DMS 273 (cell line): ENCODE data around the gene MMP24.

Experiments
- DNase-seq: peaks from one replicate; lab custom pipeline; 2025; ENCODE audit not compliant: unreplicated experiment; lab: John Stamatoyannopoulos, UW

The MMP24 gene

DNA sequence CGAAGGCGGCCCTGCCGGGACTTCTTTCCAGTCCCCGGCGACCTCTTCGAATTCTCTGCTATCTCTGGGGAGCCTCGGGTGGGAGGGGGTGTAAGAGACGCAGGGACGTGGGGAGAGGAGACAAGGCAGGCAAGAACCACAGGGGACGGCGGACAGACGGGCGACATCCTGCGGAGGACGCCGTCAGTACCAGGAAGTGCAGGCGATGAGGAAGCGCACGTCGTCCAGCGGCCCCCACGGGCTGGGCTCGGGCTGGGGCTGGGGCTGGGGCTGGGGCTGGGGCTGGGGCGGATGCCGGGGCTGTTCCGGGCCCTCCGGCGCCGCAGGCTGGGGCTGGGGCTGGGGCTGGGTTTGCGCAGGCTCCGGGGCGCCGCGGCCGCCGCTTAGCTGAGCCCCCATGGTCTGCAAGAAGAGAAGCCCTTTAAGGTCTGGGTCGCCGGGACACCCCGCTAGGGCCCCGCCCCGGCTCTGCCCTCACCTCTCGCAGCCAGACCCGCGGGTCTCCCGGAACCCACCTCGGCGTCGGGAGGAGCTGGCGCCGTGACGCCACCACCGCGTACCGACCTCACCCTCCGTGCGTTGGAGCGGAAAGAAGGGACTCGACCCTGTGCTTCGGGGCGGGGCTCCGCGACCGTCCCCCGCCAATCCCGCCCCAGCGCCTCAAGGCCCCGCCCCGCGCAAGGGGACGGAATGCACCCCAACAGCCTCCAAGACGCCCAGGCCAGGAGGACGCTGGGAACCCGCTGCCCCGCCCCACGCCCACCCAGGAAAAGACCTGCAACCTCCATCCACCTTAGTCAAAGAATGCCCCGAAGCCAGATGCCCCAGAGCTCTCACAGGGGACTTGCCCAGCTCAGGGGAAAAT is 51.3 kb downstream of the MMP24 start, which contains the start of gene MMP24OS:
Gene MMP24OS, minus strand, starts transcription at position 592 of the 865 bp plus-strand sequence. Its CDS starts 193 bp downstream, at position 399.
- DNase-seq: peak; percentile 92

DNA sequence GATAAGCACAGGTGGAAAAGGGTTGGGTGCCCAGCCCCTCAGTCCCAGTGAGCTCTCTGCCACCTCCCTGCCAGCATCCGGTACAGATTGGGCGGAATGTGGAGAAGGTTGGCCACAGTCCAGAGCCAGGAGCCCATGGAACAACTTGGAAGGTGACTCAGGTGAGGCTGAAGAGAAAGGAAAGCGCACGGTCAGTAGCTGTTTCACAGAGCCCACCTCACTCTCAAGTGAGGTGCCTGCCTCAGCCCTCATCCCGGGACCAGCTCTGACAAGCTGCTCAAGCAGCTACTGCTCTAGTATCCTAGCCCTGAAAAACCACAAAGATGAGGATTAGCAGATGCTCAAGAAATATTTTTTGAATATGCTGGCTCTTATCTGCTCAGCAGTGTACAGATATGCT is 52.5 kb downstream of the MMP24 start:
- no peak for DNase-seq

DNA sequence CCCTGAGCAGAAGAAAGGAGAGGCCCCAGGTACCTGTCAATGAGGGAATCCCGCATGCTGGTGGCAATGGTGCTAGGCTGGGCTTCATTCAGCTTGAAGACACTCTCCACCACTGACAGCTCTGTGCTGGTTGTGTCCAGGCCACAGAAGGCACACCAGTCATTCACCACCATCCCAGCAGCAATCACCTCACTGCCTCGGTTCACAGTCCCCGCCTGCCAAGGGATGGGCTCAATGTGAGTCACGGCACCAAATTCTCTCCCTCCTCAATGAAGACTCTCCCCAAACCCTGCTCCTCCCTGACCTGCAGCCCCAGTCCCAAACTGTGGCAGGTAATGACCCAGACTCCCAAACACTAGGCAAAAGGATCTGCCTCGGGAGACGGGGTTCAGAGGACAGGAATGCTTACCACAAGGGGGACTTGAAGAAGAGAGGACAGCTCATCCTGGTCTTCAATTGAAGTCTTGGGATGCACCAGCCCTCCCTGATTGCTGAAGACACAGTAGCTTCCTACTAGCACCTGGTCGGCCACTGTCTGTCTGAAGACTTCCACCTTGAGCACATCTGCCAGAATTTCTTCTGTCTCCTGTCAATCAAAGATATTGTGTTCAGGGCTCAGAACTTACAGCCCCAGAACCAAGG is 53.2 kb downstream of the MMP24 start:
- DNase-seq: no peak

DNA sequence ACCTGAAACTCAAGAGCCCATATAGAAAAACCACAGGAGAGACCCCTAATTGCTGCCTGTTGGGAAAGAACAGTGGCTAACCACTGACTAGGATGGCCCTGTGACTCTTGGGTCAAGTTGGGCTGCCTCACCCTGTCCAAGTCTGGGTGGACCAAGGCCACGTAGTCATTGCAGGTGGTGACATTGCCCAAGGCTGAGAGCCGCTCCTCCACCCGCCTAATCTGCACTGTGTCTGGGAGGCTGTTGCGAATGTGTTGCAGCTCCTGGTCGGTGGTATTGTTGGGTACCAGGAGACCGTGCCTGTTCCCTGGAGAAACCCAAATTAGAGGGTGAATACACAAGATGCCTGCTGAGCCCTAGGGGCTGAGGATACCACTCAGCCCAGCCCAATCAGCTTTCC is 54.0 kb downstream of the MMP24 start:
- no peak for DNase-seq

DNA sequence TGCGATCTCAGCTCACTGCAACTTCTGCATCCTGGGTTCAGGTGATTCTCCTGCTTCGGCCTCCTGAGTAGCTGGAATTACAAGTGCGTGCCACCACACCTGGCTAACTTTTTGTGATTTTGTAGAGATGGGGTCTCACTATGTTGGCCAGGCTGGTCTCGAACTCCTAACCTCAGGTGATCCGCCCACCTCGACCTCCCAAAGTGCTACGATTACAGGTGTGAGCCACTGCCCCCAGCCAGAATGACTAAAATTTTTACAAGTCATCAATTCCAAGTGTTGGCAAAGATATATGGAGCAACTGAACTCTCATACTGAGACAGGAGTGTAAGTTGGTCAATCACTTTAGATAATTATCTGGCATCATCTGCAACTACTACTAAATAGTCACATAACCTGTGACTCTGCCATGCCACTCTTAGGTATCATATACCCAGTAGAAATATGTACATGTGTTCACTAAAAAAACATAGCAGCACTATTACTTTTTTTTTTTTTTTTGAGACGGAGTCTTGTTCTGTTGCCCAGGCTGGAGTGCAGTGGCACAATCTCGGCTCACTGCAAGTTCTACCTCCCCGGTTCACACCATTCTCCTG is 55.1 kb downstream of the MMP24 start:
- no peak for DNase-seq

DNA sequence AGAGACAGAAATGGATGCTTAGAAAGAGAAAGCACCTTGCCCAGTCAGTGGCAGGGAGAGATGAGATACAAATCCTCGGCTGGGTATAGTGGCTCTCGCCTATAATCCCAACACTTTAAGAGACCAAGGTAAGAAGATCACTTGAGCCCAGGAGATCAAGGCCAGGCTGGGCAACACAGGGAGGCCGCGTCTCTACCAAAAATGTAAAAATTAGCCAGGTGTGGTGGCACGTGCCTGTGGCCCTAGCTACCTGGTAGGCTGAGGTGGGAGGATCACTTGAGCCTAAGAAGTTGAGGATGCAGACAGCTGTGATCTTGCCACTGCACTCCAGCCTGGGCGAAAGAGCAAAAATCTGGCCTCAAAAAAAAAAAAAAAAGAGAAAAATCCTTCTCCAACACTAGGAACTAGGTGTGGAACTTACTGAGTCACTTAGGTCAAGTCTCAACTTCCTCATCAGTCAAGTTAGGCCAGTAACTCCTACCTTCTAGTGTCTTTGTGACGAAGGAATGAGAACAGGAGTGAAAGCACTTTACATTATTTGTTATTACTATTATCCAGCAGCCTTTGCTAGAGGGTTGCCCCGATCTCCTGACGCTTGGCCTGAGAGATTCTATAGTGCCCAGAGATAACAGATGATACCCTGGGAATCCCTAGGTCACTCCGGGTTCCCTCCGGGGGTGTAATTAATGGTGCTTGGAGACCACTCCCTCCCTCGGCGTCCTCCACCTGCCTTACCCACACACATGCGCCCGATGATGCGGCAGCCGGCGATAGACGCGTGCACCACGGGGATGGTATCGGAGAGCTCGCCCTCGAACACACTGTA is 57.2 kb downstream of the MMP24 start:
- DNase-seq: peak; percentile 58

DNA sequence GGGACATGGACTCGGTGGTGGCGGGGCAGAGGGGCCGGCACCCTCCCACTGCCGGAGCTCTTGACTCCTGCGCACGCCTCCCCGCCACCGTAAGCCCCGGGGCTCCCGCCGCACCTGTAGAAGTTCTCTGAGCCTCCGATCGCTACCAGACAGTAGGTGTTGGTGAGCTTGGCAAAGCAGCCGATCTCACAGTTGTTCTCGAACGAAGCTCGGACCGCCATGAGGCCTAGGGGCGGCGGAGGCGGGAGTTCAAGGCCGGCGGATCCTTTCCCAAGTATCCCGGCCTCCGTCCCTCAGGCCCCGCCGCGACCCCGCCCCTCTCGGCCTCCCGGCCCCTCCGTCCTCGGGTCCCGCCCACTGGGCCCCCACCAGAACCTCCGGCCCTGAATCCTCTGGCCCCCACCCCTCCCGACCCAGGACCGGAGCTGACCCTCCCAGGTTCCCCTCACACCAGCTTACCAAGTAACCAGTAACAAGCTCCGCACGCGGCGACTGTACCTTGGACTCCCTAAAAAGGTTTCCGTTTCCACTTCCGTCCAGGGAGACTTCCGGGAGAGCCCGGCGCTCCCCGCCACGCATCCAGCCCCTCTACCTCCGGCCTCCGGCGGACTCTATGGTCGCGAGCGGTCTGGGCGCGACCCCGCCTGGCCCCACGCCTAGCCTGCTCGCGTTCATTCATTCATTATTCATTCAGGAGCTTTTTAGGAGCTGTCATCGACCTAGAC is 57.9 kb downstream of the MMP24 start, which contains the start of gene EIF6:
Gene EIF6, minus strand, starts transcription at position 506 of the 725 bp plus-strand sequence. Its CDS starts 285 bp downstream, at position 221.
- DNase-seq: peak; percentile 97

DNA sequence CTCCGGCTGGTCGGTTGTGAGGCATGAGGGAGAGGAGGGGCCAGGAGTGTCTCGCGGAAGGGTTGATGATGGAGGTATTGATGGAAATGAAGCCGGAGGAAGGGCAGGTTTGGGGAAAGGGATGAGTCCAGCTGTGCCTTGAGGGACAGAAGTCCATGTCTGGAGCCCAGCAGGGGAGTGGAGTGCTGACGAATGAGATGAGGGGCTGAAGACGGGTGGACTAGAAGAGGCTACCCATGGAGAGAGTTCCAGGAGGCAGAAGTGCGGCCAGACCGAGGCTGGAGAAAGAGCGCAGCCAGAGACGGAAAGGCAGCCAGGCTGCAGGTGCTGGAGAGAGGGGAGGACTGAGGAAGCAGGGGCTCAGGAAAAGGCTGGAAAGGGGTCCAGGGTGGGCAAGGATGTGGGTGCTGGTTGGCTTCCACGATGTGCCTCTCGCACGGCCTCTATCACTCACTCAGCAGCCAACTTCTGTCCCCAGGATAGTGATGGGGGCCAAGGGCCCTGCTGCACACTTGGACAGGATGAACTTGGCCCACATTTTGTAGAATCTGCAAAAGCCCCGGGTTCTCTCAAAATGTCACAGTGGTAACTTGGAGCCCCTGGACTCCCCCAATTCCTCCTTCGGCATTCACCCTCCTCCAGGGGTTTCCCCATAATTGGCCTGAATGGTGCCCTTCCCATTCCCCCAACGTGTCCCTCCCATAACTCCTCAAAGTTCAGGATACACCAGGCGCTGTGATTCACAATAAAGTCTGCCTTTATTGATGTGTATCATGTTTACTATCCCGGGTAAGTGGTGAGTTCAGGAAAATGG is 58.7 kb downstream of the MMP24 start:
- DNase-seq: no peak

DNA sequence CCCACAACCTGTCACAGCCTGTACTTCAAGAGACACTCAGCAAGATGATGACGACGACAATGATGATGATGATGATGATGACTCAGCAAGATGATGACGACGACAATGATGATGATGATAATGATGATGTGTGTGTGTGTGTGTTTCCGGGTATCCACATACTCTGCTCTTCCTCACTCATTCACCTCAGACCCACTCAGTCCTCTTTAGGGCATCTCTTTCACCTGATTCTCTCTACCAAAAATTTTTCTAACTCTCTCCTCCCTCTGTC is 59.3 kb downstream of the MMP24 start:
- DNase-seq: no peak

DNA sequence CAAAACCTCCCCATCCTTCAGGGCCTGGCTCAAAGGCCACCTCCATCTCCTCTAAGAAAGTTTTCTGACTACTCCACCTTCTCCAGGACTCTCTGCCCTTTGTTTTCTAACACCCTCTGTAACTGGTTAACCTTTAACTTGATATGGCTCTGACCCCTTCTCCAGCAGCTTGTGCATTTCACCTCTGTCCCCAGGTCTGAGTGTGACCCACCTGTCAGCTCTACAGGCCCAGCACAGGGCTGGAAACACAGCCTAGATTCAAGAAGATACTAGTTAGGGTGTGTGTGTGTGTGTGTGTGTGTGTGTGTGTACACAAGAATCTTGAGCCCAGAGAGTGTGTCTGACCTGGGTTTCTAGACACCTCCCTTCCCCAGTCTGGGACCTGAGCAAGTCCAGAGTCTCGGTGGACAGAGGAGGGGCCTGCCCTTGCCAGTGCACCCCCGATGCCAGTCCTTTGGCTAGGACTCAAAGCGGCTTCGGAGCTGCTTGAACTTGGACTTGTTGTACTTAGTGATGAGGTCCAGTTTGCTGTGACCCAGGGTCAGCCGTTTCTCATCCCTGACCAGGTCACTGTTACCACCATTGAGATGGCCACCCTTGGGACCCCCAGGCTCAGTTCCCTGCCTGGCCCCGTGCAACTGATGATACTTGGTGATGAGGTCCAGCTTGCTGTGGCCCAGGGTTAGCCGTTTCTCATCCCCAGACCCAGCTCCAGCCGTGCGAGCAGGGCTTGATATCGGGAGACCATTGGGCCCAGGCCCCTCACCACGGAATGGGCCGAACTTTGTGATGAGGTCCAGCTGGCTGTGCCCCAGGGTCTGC is 59.8 kb downstream of the MMP24 start:
- no peak for DNase-seq

DNA sequence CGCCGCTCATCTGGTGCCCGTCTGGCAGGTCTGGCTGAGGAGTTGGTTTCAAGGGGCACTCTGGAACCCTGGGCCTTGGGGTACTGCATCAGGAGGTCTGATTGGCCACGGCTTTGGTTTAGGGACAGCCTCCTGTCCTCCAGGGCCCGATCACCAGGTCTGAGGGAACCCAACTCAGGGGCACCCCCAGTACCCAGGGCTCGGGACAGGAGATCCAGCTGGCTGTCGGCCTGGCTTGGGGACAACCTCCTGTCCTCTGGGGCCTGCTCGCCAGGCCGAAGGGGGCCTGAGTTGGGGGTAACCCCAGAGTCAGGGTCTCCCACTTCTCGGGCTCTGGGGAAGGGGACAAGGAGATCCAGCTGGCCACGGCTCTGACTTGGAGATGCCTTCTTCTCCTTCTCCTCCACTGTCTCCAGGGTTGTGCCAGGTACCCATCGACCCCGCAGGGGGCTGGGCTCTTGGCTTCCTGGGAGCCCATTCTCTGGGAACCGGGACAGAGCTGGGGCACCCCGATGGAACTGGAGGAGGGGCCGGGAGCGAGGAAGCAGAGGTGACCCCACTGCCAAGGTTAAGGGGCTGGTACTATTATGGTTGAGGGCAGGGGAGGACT is 60.5 kb downstream of the MMP24 start:
- no peak for DNase-seq

DNA sequence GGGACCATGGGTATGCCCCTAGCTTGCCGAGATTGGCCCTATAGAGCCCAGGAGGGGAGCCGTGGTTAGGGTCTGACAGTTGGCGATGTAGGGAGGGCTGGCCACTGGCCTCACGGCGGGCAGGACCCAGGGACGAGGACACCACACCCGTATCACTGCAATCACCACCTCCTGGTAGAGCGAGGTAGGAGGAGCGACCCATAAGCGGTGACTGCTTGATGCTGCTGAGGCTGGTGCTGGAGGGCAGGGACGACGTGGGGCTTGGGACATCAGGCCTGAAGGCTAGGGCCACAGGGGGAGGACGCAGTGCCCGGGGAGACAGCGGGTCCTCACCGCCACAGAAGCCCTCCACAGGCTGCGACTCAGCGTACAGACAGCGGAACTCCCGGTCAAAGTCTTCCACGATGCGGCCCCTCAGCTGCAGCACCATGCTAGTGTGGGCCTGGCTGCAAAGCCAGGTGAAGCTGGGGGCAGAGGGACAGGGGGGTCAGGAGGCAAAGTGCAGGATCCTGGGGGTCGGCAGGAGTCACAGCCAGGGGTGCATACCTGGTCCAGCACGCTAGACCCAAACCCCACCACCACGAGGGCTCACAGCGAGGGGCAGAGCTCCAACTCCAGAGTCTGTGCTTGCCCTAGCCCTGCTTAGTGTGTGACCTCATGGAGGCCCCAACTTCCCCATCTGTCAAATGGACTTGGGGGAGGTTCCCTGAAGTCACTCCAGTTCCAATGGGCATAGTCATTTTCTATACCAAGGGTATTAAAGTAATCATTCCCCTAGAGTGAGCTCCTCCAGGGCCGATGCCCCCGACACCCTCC is 61.2 kb downstream of the MMP24 start:
- no peak for DNase-seq

DNA sequence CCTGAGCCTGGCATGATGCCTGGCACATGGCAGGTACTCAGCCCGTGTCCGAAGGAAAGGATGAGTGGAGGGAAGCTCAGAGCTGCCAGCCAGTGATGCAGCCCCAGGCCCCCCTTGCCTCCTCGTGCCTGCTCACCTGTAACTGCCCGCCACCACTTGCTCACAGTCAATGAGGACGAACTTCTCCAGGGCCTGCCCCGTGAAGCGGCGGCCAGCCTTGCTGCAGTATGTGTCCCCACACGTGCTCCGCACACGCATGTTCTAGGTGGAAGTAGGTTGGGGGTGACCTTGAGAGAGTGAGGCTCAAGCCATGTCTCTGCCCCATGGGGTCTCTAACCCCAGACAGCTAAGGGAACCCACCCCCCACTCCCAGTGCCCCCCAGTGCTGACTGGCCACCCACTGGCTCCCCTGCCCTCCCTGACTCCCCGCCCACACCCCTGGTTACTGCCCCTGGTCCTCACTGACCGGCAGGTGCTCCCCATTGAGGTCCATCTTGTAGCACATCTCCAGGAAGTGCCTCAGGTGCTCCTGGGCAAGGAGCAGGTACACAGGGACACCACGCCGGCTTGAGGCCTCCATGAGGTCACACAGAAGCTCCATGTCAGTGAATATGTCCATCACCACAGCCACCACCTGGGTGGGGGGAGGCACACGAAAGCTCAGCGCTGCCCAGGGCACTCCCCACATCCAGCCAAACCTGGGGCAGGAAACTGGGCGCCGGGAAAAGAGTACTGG is 62.0 kb downstream of the MMP24 start:
- no peak for DNase-seq

DNA sequence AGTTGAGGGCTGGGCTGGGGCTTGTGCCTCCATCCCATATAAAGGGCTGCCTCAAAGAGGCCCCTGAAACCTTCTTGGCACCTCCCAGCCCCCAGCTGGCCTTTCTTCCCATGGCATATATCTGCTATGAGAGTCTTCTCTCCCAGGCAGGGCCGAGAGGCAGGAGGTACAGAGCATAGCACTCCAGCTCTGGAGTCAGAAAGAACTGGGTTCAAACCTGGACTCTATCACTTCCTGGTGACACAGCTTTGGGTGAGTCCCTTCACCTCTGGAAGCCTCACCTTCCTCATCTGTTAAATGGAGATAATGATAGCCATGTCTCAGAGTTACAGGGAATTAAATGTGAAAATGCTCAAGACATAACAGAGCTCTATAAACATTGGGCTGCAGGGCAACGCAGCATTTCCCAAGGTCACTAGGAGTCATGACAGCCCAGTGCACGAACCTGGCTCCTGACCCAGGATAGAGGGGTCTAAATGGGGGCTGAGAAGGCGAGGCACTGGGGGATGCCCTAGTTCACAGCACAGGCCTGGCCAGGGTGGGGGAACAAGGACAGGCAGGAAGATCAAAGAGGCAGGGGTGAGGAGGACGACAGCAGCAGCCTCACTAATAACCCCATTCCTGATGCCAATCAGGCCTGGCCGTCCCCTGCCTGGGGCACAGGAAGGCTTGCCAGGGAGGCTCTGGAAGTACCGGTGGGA is 63.8 kb downstream of the MMP24 start:
- no peak for DNase-seq

DNA sequence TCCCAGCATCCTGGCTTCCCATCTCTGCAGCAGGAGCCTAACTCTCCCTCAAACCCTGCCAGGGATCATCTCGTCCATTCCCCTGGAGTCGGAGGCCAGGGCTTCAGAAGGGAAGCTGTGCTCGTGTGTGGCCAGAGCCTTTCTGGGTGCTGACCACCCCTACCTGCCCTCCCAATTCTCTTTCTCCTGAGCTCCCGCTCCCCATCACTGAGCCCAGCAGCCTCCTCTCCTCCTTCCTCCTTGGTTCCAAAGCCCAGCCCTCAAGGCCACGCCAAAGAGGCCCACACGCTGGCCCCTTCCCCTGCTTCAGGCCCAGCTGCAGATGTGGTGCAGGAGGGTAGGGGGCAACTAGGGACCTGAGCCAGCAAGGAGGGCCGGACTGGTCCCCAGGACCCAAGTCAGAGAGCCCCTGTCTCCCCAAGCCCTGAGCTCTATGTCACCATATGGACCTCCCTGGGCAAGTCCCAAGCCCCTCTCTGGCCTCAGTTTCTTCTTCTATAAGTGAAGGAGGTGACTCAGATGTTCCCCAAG is 64.5 kb downstream of the MMP24 start:
- no peak for DNase-seq
